Fibroblast of skin of right biceps (primary cell): ENCODE measurements around the gene SPATS2.
A peak's percentile ranks its signal among the peaks of the same experiment; 100 is the strongest.

Experiments used
- DNase-seq: peaks from one replicate; pipeline ENCODE4 v3.0.0-alpha.2; 2013

SPATS2 gene

GRCh38 chr12:49560695-49561094, 193.4 kb downstream of the SPATS2 start:
- no peak for DNase-seq

GRCh38 chr12:49562233-49562632, 195.0 kb downstream of the SPATS2 start:
- DNase-seq: no peak

- DNase-seq: no peak
Observed at GRCh38 chr12:49562831-49563230, 195.6 kb downstream of the SPATS2 start.

- no peak for DNase-seq
Observed at GRCh38 chr12:49563951-49564685, 196.9 kb downstream of the SPATS2 start.

- DNase-seq: no peak
Observed at GRCh38 chr12:49564686-49565405, 197.6 kb downstream of the SPATS2 start.

- DNase-seq: no peak
Observed at GRCh38 chr12:49565406-49566265, 198.4 kb downstream of the SPATS2 start.

- no peak for DNase-seq
Observed at GRCh38 chr12:49566361-49566760, 199.1 kb downstream of the SPATS2 start.

GRCh38 chr12:49567302-49567610, 200.0 kb downstream of the SPATS2 start:
- no peak for DNase-seq

- peak; percentile 91 for DNase-seq
Observed at GRCh38 chr12:49567611-49568441, 200.6 kb downstream of the SPATS2 start, which contains the start of gene MCRS1. Gene MCRS1, minus strand, starts transcription at chr12:49568142. Its CDS starts 1,411 bp downstream, at chr12:49566731.

GRCh38 chr12:49568442-49569162, 201.3 kb downstream of the SPATS2 start:
- DNase-seq: no peak
